ENCODE data around the gene PCNX1.

GRCh38 chr14:71163842-71164629, 256.8 kb downstream of the PCNX1 start:
- TF ChIP-seq REST (IDR thresholded peaks at IDR 0.05; ENCODE audit: insufficient read depth in 1 of 2, low read depth in 2 of 2, low read length in 2 of 2), result no peak
- TF ChIP-seq TAF1 (IDR thresholded peaks at IDR 0.05; ENCODE audit: borderline replicate concordance, insufficient read depth, low read length), result no peak

Data from PFSK-1 (cell line).